ENCODE results near the gene DERL2. TPM values are rescaled to one million over a fixed set of nuclear protein-coding genes. Genes with fewer than 3 reads are reported as not detected.

Gene DERL2
- total and polyA plus RNA-seq, 9 of the 15 experiments (the other 6 are each of a cell fraction or from before 2014, with no cell fraction given): 11.5 to 105 (median 30.7) TPM

GRCh38 chr17:5499476-5500231, 13.7 kb upstream of the DERL2 start:
- Histone ChIP-seq H3K36me3 (ENCODE audit: control insufficient read depth, insufficient read depth, low read length) (peaks cover 12% of the 10 kb centered on the region; the same call in 2 of the 3 replicates), H3K4me2 (ENCODE audit: insufficient read depth, low read length) (no peak overlapping the region), H3K4me1 (replicated peaks in 1 of 2; ENCODE audit: control insufficient read depth in 2 of 2, insufficient read depth in 2 of 2, low read length in 2 of 2) (no peaks in the 10 kb centered on the region), H3K27me3 (ENCODE audit: control insufficient read depth in 2 of 2, insufficient read depth in 2 of 2, low read length in 2 of 2) (no peaks in the 10 kb centered on the region), H3K9me1 (ENCODE audit: control insufficient read depth, insufficient read depth, low read length) (no peaks in the 10 kb centered on the region), H3K79me2 (ENCODE audit: control insufficient read depth, insufficient read depth, low read length) (no peaks in the 10 kb centered on the region), H2AFZ (ENCODE audit: low read depth, low read length) (no peak overlapping the region), H3K27ac (ENCODE audit: extremely low read depth, low read depth, low read length) (no peak overlapping the region), H3K4me3 (no peak overlapping the region), H3K9me3 (replicated peaks; ENCODE audit: control insufficient read depth, insufficient read depth, low read depth, low read length) (no peaks in the 10 kb centered on the region), H3K9ac (ENCODE audit: insufficient read depth in 1 of 2, low read depth in 2 of 2, low read length in 2 of 2) (no peak overlapping the region), H4K20me1 (replicated peaks; ENCODE audit: control insufficient read depth, insufficient read depth, low read length) (no peaks in the 10 kb centered on the region)
- 94% methylated on average over 17 of the region's 44 CpGs for WGBS (ENCODE audit: insufficient coverage, low coverage, missing lambda C conversion rate)
- no TSS peak for BruUV-seq (replicated peaks)
- POLR2A ChIA-PET: no interaction called here
- CTCF ChIA-PET (ENCODE audit: low intra/inter-chr PET ratio): no interaction called here
- intact Hi-C loops (cut with micrococcal nuclease): no loop called here
- ATAC-seq (no peak), DNase-seq (ENCODE audit: extremely low read depth in 1 of 4, low spot score in 3 of 4) (no peak), FAIRE-seq (no peak)
- TF ChIP-seq SUPT5H (IDR thresholded peaks at IDR 0.05) (no peak), POLR2G (IDR thresholded peaks at IDR 0.05; ENCODE audit: low read depth, low read length) (peak; percentile 55; the same call in 1 of the 2 replicates)
- in situ Hi-C loops (cut with MboI): no loop called here

GRCh38 chr17:5492970-5493369, 7.0 kb upstream of the DERL2 start:
- POLR2A ChIA-PET: no interaction called here
- ATAC-seq: no peak
- no peak for FAIRE-seq
- BruUV-seq (replicated peaks): no TSS peak
- CTCF ChIA-PET (ENCODE audit: low intra/inter-chr PET ratio): no interaction called here
- no peak for DNase-seq (ENCODE audit: extremely low read depth in 1 of 4, low spot score in 3 of 4)
- in situ Hi-C loops (cut with MboI) (no loop called here), intact Hi-C loops (cut with micrococcal nuclease) (no loop called here)
- TF ChIP-seq CCNT2 (IDR thresholded peaks at IDR 0.05; ENCODE audit: borderline replicate concordance, extremely low read depth, insufficient read length, low read depth, low read length): no peak
- TF ChIP-seq HNRNPUL1 (IDR thresholded peaks at IDR 0.05; ENCODE audit: low read length): no peak
- TF ChIP-seq ZNF324 (CRISPR knock-in tag; IDR thresholded peaks at IDR 0.05): peak; percentile 66; the same call in 1 of the 2 replicates
- TF ChIP-seq ZFP30 (CRISPR knock-in tag; IDR thresholded peaks at IDR 0.05; ENCODE audit: borderline replicate concordance): no peak
- TF ChIP-seq ZZZ3 (IDR thresholded peaks at IDR 0.05): no peak
- no peak for TF ChIP-seq CUX1 (CRISPR knock-in tag; IDR thresholded peaks at IDR 0.05)
- TF ChIP-seq MAX (CRISPR knock-in tag; IDR thresholded peaks at IDR 0.05): no peak
- TF ChIP-seq KLF6 (CRISPR knock-in tag; IDR thresholded peaks at IDR 0.05; ENCODE audit: borderline replicate concordance): no peak
- H3K4me3 ChIP-seq: no peak overlapping the region
- no peak overlapping the region for H3K27ac ChIP-seq (ENCODE audit: extremely low read depth, low read depth, low read length)
- WGBS (ENCODE audit: insufficient coverage, low coverage, missing lambda C conversion rate): 50% methylated on average over 1 of the region's 2 CpGs
- no peaks in the 10 kb centered on the region for H3K4me1 ChIP-seq (replicated peaks in 1 of 2; ENCODE audit: control insufficient read depth in 2 of 2, insufficient read depth in 2 of 2, low read length in 2 of 2)
- no peaks in the 10 kb centered on the region for H3K9me1 ChIP-seq (ENCODE audit: control insufficient read depth, insufficient read depth, low read length)
- H4K20me1 ChIP-seq (replicated peaks; ENCODE audit: control insufficient read depth, insufficient read depth, low read length): no peaks in the 10 kb centered on the region
- H3K9ac ChIP-seq (ENCODE audit: insufficient read depth in 1 of 2, low read depth in 2 of 2, low read length in 2 of 2): no peak overlapping the region
- no peak overlapping the region for H3K4me2 ChIP-seq (ENCODE audit: insufficient read depth, low read length)
- H3K9me3 ChIP-seq (replicated peaks; ENCODE audit: control insufficient read depth, insufficient read depth, low read depth, low read length): no peaks in the 10 kb centered on the region
- H3K79me2 ChIP-seq (ENCODE audit: control insufficient read depth, insufficient read depth, low read length): peaks cover 16% of the 10 kb centered on the region
- peaks cover 27% of the 10 kb centered on the region for H3K36me3 ChIP-seq (ENCODE audit: control insufficient read depth, insufficient read depth, low read length)
- no peak overlapping the region for H2AFZ ChIP-seq (ENCODE audit: low read depth, low read length)
- H3K27me3 ChIP-seq (ENCODE audit: control insufficient read depth in 2 of 2, insufficient read depth in 2 of 2, low read length in 2 of 2): no peaks in the 10 kb centered on the region
